Right renal cortex interstitium (tissue), 3 donors: ENCODE measurements around the gene MAPK8. TPM values are rescaled to one million over a fixed set of nuclear protein-coding genes. Genes with fewer than 3 reads are reported as not detected.

Experiments
- polyA plus RNA-seq, 3 donors: library from polyadenylated mRNA; unstranded; fragments of 120-200 nt; gene quantifications; one replicate each; pipeline ENCODE4 v1.2.1, GENCODE V29; 2013; ENCODE audit not compliant: insufficient read length in 3 of 3

Gene MAPK8
- polyA plus RNA-seq, 3 donors = 68.7 to 79.9 (median 77.5) TPM

Other genes starting within 250 kb of the MAPK8 start
- under 1 TPM; 0.55 to 0.72 (median 0.57) TPM for gene FRMPD2, start 32.0 kb upstream of the MAPK8 start, polyA plus RNA-seq